ENCODE results near the gene MRPL37. TPM values are rescaled to one million over a fixed set of nuclear protein-coding genes. Genes with fewer than 3 reads are reported as not detected.

Gene MRPL37
- total and polyA plus RNA-seq, 2 of the 8 experiments (the other 6 are each of a cell fraction or from before 2014, with no cell fraction given), result 45.5 to 126 TPM

DNA sequence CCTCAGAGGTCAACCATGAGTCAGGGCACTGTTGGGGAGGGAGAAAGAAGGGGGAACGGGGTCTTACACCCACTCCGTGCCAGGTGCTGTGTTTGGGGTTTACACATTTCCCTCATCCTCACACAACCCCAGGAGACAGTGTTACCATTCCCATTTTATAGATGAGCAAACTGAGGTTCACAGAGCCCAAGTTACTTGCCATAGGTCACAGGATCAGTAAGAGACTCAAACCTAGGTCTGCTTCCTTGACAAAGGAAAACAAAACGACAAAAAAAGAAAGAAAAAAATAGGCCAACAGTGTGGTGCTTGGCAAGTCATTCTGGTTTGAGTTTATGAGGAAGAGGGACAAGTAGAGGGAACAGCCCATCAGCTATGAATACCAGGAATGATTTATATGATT, 30.9 kb upstream of the MRPL37 start:
- no peak overlapping the region for H2AFZ ChIP-seq (ENCODE audit: low read length)
- H3K14ac ChIP-seq (ENCODE audit: insufficient read length), result no peak overlapping the region
- 89% methylated on average over 3 of the region's 3 CpGs; no CpG with 5 or more reads in 1 of the 2 experiments for WGBS, 2 experiments (ENCODE audit: extremely low coverage in 1 of 2, insufficient coverage in 1 of 2, insufficient read length in 1 of 2, insufficient replicate concordance in 2 of 2, low coverage in 1 of 2, low lambda C conversion rate in 2 of 2, missing lambda C conversion rate in 1 of 2)
- H3K18ac ChIP-seq (ENCODE audit: extremely low read depth, low read length), result no peak overlapping the region
- peaks cover 0 to 7% (median 0%) of the 10 kb centered on the region in 4 experiments; a peak in 1 of 7 replicates for H3K4me1 ChIP-seq (replicated peaks in 1 of 4; ENCODE audit: control insufficient read depth in 3 of 4, insufficient read depth in 4 of 4, low read length in 3 of 4)
- ChIA-PET CTCF (ENCODE audit: partially characterized antibody) (interaction anchor here (1.3 to 3.6 kb wide), 2 partner anchors 12 to 15 kb away, joined by 4 to 20 read pairs; no protein-coding TSS in a partner anchor), POLR2A (ENCODE audit: partially characterized antibody) (interaction anchor here (1.6 kb wide), 1 partner anchor 10 kb away, joined by 3 read pairs; no protein-coding TSS in a partner anchor)
- no peak overlapping the region for H4K8ac ChIP-seq (ENCODE audit: extremely low read depth, insufficient read depth, low read length)
- H3K4me2 ChIP-seq (ENCODE audit: insufficient read depth in 1 of 2, low read depth in 2 of 2, low read length in 2 of 2), result no peak overlapping the region
- H4K5ac ChIP-seq (ENCODE audit: insufficient read length, low read depth, low read length), result no peak overlapping the region
- H2BK120ac ChIP-seq (replicated peaks; ENCODE audit: low read depth, low read length), result no peak overlapping the region
- no peak overlapping the region for H4K91ac ChIP-seq (replicated peaks; ENCODE audit: insufficient read length, low read length)
- no peaks in the 10 kb centered on the region for H3K27me3 ChIP-seq (replicated peaks in 1 of 4; ENCODE audit: control insufficient read depth in 3 of 4, extremely low read depth in 1 of 4, insufficient read depth in 3 of 4, low read length in 3 of 4)
- no peak overlapping the region for H3K4me3 ChIP-seq (ENCODE audit: extremely low read depth in 1 of 4, insufficient read depth in 2 of 4, low read depth in 3 of 4, low read length in 4 of 4)
- no peaks in the 10 kb centered on the region for H3K9me3 ChIP-seq (ENCODE audit: insufficient read depth in 2 of 2, low read depth in 1 of 2, low read length in 1 of 2)
- no peaks in the 10 kb centered on the region for H3K79me1 ChIP-seq (ENCODE audit: low read depth, low read length)
- H2BK12ac ChIP-seq (ENCODE audit: low read depth, low read length), result no peak overlapping the region
- H3K79me2 ChIP-seq (ENCODE audit: control insufficient read depth in 1 of 2, insufficient read depth in 2 of 2, low read length in 2 of 2), result no peaks in the 10 kb centered on the region
- TF ChIP-seq BACH1 (IDR thresholded peaks at IDR 0.05; ENCODE audit: low read length) (no peak), ATF3 (IDR thresholded peaks at IDR 0.05; ENCODE audit: insufficient read depth, low read depth, low read length) (no peak), HDAC2 (IDR thresholded peaks at IDR 0.05; ENCODE audit: borderline replicate concordance in 1 of 2, low read depth in 2 of 2, low read length in 2 of 2) (no peak), POU5F1 (IDR thresholded peaks at IDR 0.05; ENCODE audit: low read depth, low read length) (no peak), SRF (IDR thresholded peaks at IDR 0.05; ENCODE audit: low read depth, low read length) (no peak), RFX5 (IDR thresholded peaks at IDR 0.05; ENCODE audit: borderline replicate concordance, low read depth, low read length) (no peak)
- DNase-seq (ENCODE audit: low read depth in 1 of 2, low spot score in 2 of 2), result no peak
- H2BK15ac ChIP-seq (ENCODE audit: low read length), result no peak overlapping the region
- no peak overlapping the region for H2AK5ac ChIP-seq (ENCODE audit: low read depth, low read length)
- H3K4ac ChIP-seq (replicated peaks; ENCODE audit: insufficient read length, low read depth, low read length), result no peak overlapping the region
- H4K20me1 ChIP-seq (replicated peaks in 1 of 2; ENCODE audit: control insufficient read depth in 1 of 2, insufficient read depth in 2 of 2, low read length in 2 of 2), result no peaks in the 10 kb centered on the region
- no peaks in the 10 kb centered on the region for H3K36me3 ChIP-seq (ENCODE audit: control insufficient read depth in 2 of 4, insufficient read depth in 4 of 4, low read length in 3 of 4)
- H3K23me2 ChIP-seq (ENCODE audit: low read depth, low read length), result no peaks in the 10 kb centered on the region
- no peak for FAIRE-seq
- no peak overlapping the region for H2BK5ac ChIP-seq (ENCODE audit: low read depth, low read length)
- H3K9ac ChIP-seq (replicated peaks in 1 of 4; ENCODE audit: extremely low read depth in 1 of 4, low read depth in 3 of 4, low read length in 3 of 4), result no peak overlapping the region
- no peak overlapping the region for H2BK20ac ChIP-seq (ENCODE audit: low read length)
- no peak overlapping the region for H3K27ac ChIP-seq (ENCODE audit: low read depth, low read length)
- H3K56ac ChIP-seq (replicated peaks; ENCODE audit: insufficient read length, low read depth, low read length), result no peak overlapping the region
- no peak overlapping the region for H3K23ac ChIP-seq (ENCODE audit: insufficient read length)

Data from H1 (cell line).